Kidney capillary endothelial cell (primary cell): ENCODE results near the gene ABCG8.

ENCODE experiments used
- DNase-seq: peaks from one replicate; pipeline ENCODE4 v3.0.0-alpha.2; 2018; ENCODE audit warnings: low spot score

ABCG8 gene

GRCh38 chr2:43838560-43839267 lies at the start of gene ABCG8, which contains the start of gene ABCG5:
Gene ABCG8, plus strand, starts transcription at chr2:43838971. Its CDS starts 83 bp downstream, at chr2:43839054.
Gene ABCG5, minus strand, starts transcription at chr2:43838839. Its CDS starts 160 bp downstream, at chr2:43838679.
- no peak for DNase-seq

GRCh38 chr2:43790147-43790546 lies 48.6 kb upstream of the ABCG8 start:
- DNase-seq, result no peak

- DNase-seq, result no peak
These were observed 47.6 kb upstream of the ABCG8 start for GRCh38 chr2:43791035-43791765.

GRCh38 chr2:43792653-43793052 lies 46.1 kb upstream of the ABCG8 start:
- no peak for DNase-seq

GRCh38 chr2:43794956-43795355 lies 43.8 kb upstream of the ABCG8 start:
- no peak for DNase-seq

- DNase-seq, result no peak
These were observed 42.6 kb upstream of the ABCG8 start for GRCh38 chr2:43796206-43796605.

GRCh38 chr2:43798300-43798699 lies 40.5 kb upstream of the ABCG8 start:
- DNase-seq, result no peak

GRCh38 chr2:43800894-43801293 lies 37.9 kb upstream of the ABCG8 start:
- DNase-seq, result no peak

GRCh38 chr2:43802135-43802534 lies 36.6 kb upstream of the ABCG8 start:
- DNase-seq, result no peak

- DNase-seq, result no peak
These were observed 35.7 kb upstream of the ABCG8 start for GRCh38 chr2:43803113-43803512.

GRCh38 chr2:43806719-43807031 lies 32.1 kb upstream of the ABCG8 start:
- DNase-seq, result no peak

- no peak for DNase-seq
These were observed 28.3 kb upstream of the ABCG8 start for GRCh38 chr2:43810452-43810851.

GRCh38 chr2:43810888-43811287 lies 27.9 kb upstream of the ABCG8 start:
- no peak for DNase-seq

GRCh38 chr2:43812006-43812405 lies 26.8 kb upstream of the ABCG8 start:
- no peak for DNase-seq

- DNase-seq, result no peak
These were observed 25.8 kb upstream of the ABCG8 start for GRCh38 chr2:43812947-43813346.

- DNase-seq, result no peak
These were observed 24.1 kb upstream of the ABCG8 start for GRCh38 chr2:43814711-43815110.

GRCh38 chr2:43818761-43819160 lies 20.0 kb upstream of the ABCG8 start:
- DNase-seq, result peak; percentile 39

- DNase-seq, result no peak
These were observed 19.1 kb upstream of the ABCG8 start for GRCh38 chr2:43819491-43820163.

- DNase-seq, result no peak
These were observed 15.9 kb upstream of the ABCG8 start for GRCh38 chr2:43822839-43823238.

- no peak for DNase-seq
These were observed 15.0 kb upstream of the ABCG8 start for GRCh38 chr2:43823751-43824150.

GRCh38 chr2:43824512-43824911 lies 14.3 kb upstream of the ABCG8 start:
- DNase-seq, result no peak

- no peak for DNase-seq
These were observed 13.7 kb upstream of the ABCG8 start for GRCh38 chr2:43824951-43825493.

GRCh38 chr2:43825841-43826240 lies 12.9 kb upstream of the ABCG8 start:
- no peak for DNase-seq
